GM18870 (cell line): ENCODE measurements around the gene RPRD1B.
"Not testable (repeated sequence)": the region's sequence is repeated elsewhere in the genome, so short reads cannot be mapped to it uniquely, and the experiment has no call there.

ENCODE experiments used
- ATAC-seq: cut with Tn5 transposase; IDR thresholded peaks from one replicate; pipeline ENCODE4 v1.9.1; 2021; ENCODE audit warnings: moderate library complexity; ENCODE audit not compliant: unreplicated experiment

Gene RPRD1B

DNA sequence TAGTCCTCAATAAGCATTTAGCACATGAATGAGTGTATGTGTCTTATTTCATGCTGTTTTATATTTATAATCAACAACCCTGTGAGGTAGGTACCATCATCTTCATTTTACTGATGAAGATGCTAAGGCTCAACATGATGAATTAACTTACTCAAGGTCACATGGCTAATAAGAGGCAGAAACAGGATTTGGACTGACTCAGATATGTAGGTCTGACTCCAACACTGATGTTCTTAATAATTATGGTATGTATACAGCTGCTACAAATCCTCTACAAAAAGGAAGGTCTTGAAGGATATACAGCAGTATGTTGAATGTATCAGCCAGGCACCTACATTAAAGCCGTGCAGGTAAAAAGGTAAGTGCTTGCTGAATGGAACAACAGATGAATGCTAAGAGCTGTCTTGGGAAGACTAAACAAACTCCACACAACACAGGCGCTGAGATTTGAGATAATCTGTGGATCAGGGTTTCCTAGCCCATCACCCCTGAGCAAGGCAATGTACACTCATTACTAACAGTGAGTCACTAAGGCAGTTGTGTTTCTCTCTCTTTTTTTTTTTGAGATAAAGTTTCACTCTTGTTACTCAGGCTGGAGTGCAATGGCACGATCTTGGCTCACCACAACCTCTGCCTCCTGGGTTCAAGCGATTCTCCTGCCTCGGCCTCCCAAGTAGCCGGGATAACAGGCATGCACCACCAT lies 32.2 kb upstream of the RPRD1B start:
- no peak for ATAC-seq

DNA sequence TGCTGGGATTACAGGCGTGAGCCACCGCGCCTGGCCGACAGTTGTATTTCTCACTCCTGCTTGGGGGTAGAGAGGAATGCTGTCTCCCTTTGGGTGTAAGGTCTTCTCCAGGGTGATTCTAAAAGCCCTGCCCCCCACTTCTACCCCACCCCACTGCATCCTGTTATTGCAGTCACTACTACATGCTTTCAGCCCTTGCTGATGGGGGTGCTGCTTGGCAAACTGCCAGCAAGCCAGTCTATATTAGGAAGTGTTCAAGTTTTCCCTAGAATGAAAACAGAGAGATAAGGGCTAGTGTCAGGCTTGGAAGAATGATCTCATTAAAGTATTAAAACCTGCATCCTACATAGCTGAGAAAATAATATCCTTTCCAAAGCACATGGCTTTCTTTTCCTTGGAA lies 31.6 kb upstream of the RPRD1B start:
- ATAC-seq: no peak

DNA sequence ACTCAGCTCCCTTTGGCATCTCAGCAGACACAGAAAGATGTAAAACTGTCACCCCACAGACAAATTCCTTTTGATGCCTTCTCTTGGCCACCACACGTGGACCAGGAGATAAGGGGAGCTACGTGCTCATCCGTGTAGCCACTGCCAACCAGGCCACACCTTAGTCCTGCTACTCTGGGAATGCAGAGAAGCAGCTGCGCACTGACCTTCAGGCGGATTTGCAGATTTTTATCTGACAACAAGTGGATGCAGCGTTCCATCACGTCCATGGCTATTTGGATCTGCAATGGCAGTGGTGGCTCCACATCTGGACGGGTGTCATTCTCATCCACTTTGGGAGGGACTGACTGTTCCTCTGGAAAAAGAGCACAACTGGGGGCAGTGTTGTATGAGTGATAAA lies 31.1 kb upstream of the RPRD1B start:
- no peak for ATAC-seq

DNA sequence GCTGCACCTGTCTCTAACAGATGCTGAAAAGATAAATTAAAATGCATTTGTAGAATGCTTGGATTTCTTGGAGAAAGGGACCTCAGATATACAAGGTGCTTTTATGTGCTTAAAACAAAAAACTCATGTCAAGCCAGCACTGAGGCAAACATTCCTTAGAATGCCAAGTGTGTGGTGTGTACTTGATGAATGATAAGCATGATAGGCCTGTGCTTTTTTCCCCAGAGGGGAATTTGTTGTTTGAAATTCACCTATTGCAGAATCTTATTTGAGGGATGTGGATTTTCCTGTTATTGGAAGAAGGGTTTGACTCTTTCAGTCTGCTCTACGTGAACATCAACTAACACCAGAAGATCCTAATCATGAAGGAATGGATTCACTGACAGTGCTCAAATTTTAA lies 29.1 kb upstream of the RPRD1B start:
- no peak for ATAC-seq

DNA sequence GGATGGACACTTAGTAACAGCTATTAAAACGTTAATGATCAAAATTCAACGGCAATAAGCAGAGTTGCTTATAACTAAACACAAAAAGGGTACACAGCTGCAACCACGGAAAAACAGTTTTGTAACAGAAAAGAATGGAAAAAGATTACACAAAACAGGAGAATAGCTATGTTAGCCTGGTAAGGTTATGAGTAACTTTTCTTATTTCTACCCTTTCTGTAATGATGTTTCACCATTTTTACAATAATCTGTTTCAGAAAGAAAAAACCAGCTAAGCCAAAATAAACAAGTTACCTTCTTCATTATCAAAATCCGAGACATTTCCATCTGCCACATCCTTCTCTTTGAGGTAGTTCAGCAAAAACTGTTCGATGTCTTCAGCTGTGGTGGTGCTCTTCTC lies 27.6 kb upstream of the RPRD1B start:
- no peak for ATAC-seq

DNA sequence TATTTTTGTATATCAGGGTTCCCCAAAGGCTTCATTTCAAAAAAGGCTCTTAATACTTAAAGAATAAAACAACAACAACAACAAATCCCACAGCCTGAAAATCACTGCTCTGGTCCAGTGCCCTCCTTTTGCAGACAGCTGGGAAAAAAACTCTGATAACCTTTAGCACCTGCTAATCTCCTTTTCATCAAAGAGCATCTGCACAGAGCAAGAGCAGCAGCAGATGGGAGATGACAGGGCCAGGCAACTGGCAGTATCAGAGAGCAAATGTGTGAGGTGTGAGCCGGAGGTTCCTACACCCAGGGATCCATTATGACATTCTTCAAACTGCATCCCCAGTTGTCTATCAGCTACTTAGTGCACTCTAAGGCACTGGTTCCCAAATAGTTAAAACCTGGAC lies 26.0 kb upstream of the RPRD1B start:
- ATAC-seq: no peak

DNA sequence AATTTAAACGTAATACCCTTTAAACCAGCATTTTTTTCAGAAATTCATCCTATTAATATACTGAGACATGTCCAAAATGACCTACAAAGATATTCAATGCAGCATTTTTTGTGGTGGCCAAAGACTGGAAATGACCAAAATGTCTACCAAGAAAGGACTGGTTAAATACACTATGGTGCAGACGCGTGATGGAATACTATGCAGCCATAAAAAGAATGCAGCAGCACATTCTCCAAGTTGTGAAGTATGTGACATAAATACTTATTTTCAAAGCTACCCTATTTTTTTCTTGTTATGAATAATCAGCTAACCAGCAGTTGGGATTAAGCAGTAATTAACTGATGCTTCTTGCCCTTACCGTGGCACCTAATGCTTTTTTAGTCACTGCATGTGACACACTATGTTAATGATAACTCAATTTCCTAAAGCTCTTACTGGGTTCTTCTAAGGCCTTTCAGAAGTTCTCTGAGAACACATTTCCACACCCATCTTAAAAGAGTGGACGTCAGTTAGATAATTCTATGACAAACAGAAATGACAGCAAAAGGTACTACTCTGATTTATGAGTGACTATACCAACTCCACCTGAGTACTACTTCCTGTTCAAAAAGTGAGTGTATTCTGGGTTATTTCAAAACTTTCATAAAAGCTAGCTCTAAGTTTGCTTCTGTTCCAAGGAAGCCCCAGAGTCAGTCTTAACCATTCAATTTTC lies 25.2 kb upstream of the RPRD1B start:
- no peak for ATAC-seq

DNA sequence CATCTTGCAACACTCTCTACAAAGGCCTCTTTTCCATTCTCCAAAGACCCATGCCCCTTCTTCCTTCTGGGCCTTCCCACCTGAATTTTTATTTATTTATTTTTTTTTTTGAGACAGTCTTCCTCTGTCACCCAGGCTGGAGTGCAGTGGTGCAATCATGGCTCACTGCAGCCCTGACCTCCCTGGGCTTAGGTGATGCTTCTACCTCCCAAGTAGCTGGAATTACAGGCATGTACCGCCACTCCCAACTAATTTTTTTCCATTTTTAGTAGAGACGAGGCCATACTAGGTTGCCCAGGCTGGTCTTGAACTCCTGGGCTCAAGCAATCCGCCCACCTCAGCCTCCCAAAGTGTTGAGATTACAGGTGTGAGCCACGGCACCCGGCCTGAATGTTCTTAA lies 24.1 kb upstream of the RPRD1B start:
- ATAC-seq: not testable (repeated sequence)

DNA sequence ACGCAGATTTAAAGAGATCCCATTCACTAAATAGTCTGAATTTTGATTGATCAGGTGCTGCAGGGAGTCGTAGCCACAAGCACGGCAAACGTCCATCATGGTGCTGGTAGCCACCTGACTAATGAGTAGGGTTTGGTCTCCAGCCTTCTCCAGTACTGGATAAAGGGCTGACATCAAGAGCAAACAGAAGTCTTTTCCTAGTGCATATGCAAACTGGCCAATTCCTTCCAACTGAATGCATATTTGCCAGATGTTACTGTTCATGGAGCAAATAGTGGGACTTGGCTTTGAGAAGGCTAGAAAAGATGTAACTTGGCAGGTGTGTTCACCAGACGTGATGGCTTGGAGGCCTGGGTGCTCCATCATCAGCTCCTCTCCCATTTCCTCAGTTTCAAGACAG lies 21.9 kb upstream of the RPRD1B start:
- no peak for ATAC-seq

DNA sequence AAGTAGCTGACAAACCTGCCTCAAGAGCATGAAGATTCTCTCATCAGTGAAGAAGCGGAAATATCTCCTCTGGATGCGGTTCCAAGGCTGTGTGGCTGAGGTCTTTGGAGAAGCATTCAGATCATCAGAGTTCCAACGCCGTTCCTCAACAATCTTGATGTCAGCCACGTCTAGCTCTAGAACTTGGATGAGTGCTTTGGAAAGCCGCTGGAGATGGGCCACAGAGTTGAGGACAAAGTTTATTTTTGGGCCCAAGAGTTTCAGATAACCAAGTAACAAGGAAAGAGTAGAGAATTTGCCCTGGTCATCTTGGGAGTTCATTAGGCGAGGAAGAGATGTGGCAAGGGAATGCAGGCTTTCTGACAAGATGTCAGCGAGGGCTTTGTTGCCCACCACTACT lies 21.2 kb upstream of the RPRD1B start:
- no peak for ATAC-seq

DNA sequence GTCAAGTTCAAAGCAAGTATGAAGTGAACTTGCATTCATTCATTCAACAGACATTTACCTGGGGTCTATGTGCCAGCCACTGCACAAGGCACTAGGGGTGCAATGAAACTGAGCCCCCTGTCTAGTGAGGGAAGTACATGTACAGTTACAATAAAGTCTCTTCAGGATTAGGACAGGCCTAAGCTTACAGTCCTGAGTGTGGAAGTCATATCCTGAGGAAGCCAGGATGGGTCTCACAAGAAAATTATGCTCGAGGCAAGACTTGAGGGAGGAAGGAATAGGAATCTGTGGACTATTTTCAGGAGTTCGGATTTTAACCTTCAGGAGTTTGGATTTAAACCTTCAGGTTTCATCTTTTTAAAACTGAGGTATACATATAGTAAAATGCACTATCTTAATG lies 19.7 kb upstream of the RPRD1B start:
- ATAC-seq: no peak

DNA sequence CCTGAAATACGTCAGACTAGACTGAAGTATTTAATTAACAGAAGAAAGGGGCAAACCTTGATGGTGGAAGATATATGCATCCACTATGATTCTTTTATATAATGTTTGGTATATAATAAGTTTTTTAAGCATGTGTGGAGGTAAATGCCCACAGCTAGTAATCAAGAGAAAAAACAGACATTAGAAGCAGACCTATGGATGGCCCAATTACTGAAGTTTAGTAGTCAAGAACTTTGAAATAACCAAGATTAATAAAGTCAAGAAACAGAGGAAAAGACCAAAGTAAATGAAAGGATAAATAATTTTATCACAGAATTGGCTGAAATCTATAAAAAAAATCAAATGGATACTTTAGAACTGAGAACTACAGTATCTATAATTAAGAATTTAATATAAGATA lies 15.6 kb upstream of the RPRD1B start:
- no peak for ATAC-seq

DNA sequence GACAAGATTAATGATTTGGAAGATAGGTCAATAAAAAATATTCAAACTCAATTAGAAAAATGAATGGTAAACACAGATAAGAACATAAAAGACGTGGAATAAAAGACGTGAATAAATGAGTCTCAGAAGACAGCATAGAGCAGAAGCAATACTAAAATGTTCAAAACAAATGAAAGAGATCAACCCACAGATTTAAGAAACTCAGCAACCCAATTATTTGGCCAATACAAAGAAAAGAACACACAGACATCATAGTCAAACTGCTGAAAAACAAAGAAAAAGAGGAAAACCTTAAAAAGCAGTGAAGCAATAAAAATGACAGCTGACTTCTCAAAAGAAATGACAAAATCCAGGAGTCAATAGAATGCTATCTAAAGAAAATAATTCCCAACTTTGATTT lies 15.2 kb upstream of the RPRD1B start:
- no peak for ATAC-seq

DNA sequence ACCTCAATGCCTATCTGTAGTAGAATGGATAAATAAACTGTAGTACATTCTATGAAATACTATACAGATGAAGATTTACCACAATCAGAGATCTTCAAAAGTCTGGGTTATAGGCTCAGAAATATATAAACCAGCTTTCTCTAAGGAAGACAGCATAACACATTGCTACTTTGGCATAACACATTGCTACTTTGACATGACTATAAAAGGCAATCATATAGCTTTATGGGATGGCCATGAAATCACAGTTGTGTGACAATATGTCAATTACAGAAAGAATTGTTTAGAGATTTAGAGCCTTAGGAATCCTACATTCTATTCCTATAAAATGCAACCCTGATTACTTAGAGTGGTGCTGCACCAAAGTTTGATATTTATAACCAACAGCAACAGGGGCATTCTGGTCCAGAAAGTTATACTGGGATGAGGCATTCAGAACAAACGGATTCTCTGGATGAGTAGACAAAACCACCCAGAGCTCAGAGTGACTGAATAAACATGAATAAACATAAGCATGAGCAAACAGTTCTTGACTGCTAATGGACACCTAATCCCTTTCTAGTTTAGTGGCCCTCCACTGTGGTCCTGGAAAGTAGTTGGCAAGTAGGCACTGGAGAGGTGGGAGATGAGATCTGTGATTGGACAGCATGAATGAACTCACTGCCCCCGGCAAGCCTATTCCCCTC lies 12.3 kb upstream of the RPRD1B start:
- no peak for ATAC-seq

DNA sequence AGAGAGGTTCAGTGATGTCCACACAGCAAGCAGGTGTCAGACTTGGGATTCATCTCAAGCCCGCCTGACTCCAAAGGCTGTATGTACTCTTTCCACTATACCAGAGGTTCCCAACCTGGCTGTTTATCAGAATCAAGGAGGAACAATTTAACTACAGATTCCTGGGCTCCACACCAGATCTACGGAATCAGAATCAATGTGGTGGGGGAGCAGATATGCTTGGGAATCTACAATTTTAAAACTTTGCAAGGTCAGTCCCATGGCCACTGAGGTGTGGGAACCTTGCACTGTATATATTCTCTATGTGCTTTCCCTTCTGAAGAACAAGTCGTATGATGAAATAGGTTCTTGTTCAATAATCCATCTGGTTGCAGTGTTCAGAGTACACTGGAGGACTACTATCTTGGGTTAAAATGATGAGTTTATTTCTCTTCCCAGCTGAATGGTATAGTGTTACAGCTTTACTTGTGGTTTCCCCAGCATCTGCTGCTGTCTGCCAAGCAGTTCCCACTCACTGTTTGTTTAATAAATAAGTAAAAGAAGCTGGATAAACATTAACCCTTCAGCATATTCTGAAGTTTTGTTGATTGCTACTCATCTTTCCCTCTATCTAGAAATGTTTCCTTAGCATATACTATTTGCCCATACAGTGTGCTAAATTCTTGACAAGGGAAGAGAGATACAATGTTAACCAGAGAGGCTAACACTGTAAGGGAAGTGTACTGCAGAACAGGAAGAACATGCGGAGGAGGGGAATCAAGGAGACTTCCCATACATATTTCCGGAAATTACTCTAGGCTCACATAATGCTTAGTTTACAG lies 10.2 kb upstream of the RPRD1B start:
- ATAC-seq: no peak

DNA sequence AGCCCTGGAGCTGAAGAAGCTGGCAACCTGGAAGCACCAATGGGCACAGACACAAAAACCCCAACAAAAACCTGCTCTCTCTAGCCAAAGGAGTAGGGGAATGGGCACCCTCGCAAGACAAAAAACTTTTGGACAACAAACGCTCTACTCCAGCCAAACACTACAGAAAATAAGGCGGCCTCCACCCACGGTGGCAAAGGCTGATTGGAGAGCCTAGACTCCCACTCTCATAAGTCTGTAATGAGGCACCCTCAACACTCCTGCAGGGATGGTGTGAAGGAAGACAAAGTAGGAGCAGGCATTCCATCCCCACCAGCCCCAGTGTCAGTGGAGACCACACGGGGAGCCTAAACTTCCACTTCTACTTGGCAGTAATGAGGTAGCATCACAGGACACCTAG lies 9.1 kb upstream of the RPRD1B start:
- no peak for ATAC-seq

DNA sequence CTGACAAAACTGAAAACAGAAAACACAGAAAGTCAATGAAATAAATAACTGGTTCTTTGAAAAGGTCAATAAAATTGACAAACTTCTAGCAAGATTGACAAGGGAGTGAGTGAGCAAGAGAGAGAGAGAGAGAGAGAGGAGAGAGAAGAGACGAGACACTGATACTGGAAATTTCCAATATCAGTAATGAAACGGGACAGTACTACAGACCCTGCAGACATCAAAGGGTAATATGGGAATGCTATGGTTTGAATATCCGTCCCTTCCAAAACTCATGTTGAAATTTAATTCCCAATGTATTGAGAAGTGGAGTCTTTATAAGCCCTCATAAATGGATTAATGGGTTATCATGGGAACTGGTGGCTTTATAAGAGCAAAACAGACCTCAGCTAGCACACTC lies 4.1 kb upstream of the RPRD1B start:
- no peak for ATAC-seq

DNA sequence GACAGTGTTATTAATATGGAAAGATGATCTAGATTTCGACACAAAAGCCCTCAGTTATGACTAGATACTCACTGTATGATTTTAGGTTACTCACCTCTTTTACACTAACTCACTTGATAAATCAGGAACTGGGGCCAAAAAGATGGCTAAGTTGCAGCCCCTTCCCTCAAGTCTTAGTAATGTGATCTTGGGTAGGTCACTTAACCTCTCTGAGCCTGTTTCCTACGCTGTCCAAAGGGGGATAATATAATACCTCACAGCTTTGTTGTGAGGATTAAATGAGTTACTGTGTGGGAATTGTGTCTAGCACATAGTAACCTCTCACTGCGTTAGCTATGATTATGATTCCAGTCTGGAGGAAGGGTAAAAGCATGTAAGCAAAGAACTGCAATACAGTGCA lies 1.6 kb upstream of the RPRD1B start:
- ATAC-seq: no peak

DNA sequence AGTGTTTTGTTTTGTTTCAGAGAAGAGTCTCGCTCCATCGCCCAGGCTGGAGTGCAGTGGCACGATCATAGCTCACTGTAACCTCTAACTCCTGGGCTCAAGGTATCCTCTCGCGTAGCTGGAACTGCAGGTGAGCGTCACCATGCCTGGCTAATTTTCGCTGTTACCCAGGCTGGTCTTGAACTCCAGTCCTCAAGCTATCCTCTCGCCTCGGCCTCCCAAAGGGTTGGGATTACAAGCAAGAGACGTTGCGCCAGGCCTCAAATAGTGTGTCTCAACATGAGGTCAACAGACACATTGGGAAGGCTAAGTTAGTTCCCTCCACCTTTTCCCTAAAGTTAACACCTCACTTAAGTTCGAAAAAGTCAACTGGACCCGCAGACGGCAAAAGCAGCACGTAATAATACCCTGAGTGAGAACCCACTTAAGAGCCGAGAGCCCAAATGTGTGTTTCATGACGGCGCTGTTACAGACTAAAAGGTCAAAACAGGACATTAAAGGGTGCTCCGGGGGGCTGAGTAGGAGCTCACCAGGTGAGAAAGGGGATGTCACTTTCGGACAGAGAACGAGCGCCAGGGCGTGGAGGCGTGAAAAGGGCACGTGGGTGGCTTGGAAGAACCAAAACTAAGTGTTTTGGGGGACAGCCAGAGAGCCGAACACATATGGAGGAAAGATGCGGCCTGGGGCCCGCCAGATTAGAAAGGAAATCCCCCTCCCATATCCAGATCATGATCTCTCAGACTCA lies 789 bp upstream of the RPRD1B start:
- ATAC-seq: peak; percentile 39

DNA sequence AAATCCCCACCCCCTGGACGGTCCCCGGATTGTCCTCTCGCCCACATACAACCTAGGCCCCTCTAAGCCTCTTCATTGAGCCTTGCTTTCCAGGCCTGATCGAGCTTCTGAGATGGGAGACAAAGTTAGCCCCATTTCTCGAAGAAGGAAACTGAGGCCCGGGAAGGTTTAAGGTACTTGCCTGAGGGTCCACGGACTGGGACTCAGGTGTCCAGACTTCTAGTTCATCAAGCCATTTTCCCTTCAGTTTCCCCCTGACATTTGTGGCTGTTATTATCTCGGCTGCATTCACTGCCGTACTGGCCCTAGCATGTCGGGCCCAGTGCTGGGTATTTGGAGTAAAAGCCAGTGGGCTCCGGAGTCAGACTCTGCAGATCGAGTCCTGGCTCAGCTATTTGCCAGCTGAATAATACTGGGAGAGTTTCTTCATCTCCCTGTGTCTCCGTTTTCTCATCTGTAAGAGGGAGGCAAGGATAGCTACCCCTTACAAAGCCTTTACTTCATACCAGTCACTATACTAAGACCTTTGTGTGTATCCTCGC lies 633 bp downstream of the RPRD1B start:
- no peak for ATAC-seq
